Measurements from ENCODE around the gene ABL1. TPM values are rescaled to one million over a fixed set of nuclear protein-coding genes. Genes with fewer than 3 reads are reported as not detected.

Gene ABL1
- total RNA-seq, 2 donors from 2014 or later = 62.8 to 123 TPM

GRCh38 chr9:130805510-130806326 lies 29.3 kb upstream of the ABL1 start:
- Histone ChIP-seq H3K9me3 (no peaks in the 10 kb centered on the region), H3K36me3 (no peaks in the 10 kb centered on the region), H3K4me1 (ENCODE audit: control insufficient read depth in 1 of 2, low read depth in 2 of 2) (peaks cover 0 to 10% of the 10 kb centered on the region in 2 donors), H3K27me3 (replicated peaks; ENCODE audit: insufficient read depth) (no peaks in the 10 kb centered on the region), H3K27ac (no peak overlapping the region), H3K4me3 (no peak overlapping the region)
- TF ChIP-seq CTCF (IDR thresholded peaks at IDR 0.05) = no peak
- DNase-seq (ENCODE audit: low spot score) (no peak), ATAC-seq (ENCODE audit: insufficient number of reproducible peaks, low FRiP score, low read depth) (no peak)

- Histone ChIP-seq H3K27ac (no peak overlapping the region), H3K36me3 (no peaks in the 10 kb centered on the region), H3K9me3 (no peaks in the 10 kb centered on the region), H3K27me3 (replicated peaks; ENCODE audit: insufficient read depth) (no peaks in the 10 kb centered on the region), H3K4me1 (ENCODE audit: control insufficient read depth in 1 of 2, low read depth in 2 of 2) (peaks cover 0 to 10% of the 10 kb centered on the region in 2 donors), H3K4me3 (no peak overlapping the region)
- DNase-seq (ENCODE audit: low spot score) (no peak), ATAC-seq (ENCODE audit: insufficient number of reproducible peaks, low FRiP score, low read depth) (no peak)
- TF ChIP-seq CTCF (IDR thresholded peaks at IDR 0.05) = no peak
These were observed 28.7 kb upstream of the ABL1 start for GRCh38 chr9:130806327-130806716.

- no peak for TF ChIP-seq CTCF (IDR thresholded peaks at IDR 0.05)
- no peaks in the 10 kb centered on the region for H3K27me3 ChIP-seq (replicated peaks; ENCODE audit: insufficient read depth)
These were observed 24.4 kb upstream of the ABL1 start for GRCh38 chr9:130810609-130811136.

GRCh38 chr9:130815242-130815808 lies 19.7 kb upstream of the ABL1 start:
- no peak for TF ChIP-seq CTCF (IDR thresholded peaks at IDR 0.05)
- H3K27ac ChIP-seq = no peak overlapping the region

More at GRCh38 chr9:130810609-130811136, 24.4 kb upstream of the ABL1 start:
- no peaks in the 10 kb centered on the region for H3K36me3 ChIP-seq
- ATAC-seq (ENCODE audit: insufficient number of reproducible peaks, low FRiP score, low read depth) (no peak), DNase-seq (ENCODE audit: low spot score) (no peak)
- peaks cover 0 to 1% of the 10 kb centered on the region in 2 donors for H3K4me1 ChIP-seq (ENCODE audit: control insufficient read depth in 1 of 2, low read depth in 2 of 2)
- no peak overlapping the region for H3K27ac ChIP-seq
- no peak overlapping the region for H3K4me3 ChIP-seq
- H3K9me3 ChIP-seq = no peaks in the 10 kb centered on the region

GRCh38 chr9:130817914-130818313 lies 17.1 kb upstream of the ABL1 start:
- peaks cover 7% of the 10 kb centered on the region for H3K9me3 ChIP-seq
- no peak for TF ChIP-seq CTCF (IDR thresholded peaks at IDR 0.05)
- H3K36me3 ChIP-seq = no peaks in the 10 kb centered on the region
- no peak overlapping the region for H3K4me3 ChIP-seq
- no peak overlapping the region for H3K27ac ChIP-seq
- no peaks in the 10 kb centered on the region for H3K27me3 ChIP-seq (replicated peaks; ENCODE audit: insufficient read depth)
- DNase-seq (ENCODE audit: low spot score) (no peak), ATAC-seq (ENCODE audit: insufficient number of reproducible peaks, low FRiP score, low read depth) (no peak)
- H3K4me1 ChIP-seq (ENCODE audit: control insufficient read depth in 1 of 2, low read depth in 2 of 2) = no peaks in the 10 kb centered on the region

More at GRCh38 chr9:130815242-130815808, 19.7 kb upstream of the ABL1 start:
- ATAC-seq (ENCODE audit: insufficient number of reproducible peaks, low FRiP score, low read depth) (no peak), DNase-seq (ENCODE audit: low spot score) (no peak)
- Histone ChIP-seq H3K4me3 (no peak overlapping the region), H3K36me3 (no peaks in the 10 kb centered on the region), H3K9me3 (peaks cover 7% of the 10 kb centered on the region), H3K4me1 (ENCODE audit: control insufficient read depth in 1 of 2, low read depth in 2 of 2) (no peaks in the 10 kb centered on the region), H3K27me3 (replicated peaks; ENCODE audit: insufficient read depth) (no peaks in the 10 kb centered on the region)
